ENCODE results near the gene AKAP8L. TPM values are rescaled to one million over a fixed set of nuclear protein-coding genes. Genes with fewer than 3 reads are reported as not detected.

The AKAP8L gene
- total RNA-seq, 1 experiment from 2014 or later: 123 TPM

- no peak overlapping the region for H3K18ac ChIP-seq (ENCODE audit: insufficient read length, low read depth, low read length)
- Mint-ChIP-seq H3K9me3 (no peaks in the 10 kb centered on the region; a peak in 1 of 5 replicates), H3K4me3 (no peak overlapping the region), H3K27ac (peak overlapping the region in 2 of 3 experiments; percentile 50 to 86; a peak in 3 of 7 replicates), H3K4me1 (peaks cover 0 to 3% of the 10 kb centered on the region in 2 experiments; a peak in 2 of 4 replicates), H3K27me3 (ENCODE audit: low read depth) (no peaks in the 10 kb centered on the region), H3K36me3 (ENCODE audit: insufficient read depth in 1 of 3, low read depth in 3 of 3) (peaks cover 23 to 64% (median 47%) of the 10 kb centered on the region in 3 experiments; a peak in 6 of 7 replicates)
- no peaks in the 10 kb centered on the region for H3K27me3 ChIP-seq (ENCODE audit: insufficient read depth, low read length)
- H4K20me1 ChIP-seq (ENCODE audit: control insufficient read depth, insufficient read depth, insufficient read length): peaks cover 2% of the 10 kb centered on the region
- no peak overlapping the region for H4K91ac ChIP-seq (ENCODE audit: insufficient read length, low read depth, low read length)
- H3K23ac ChIP-seq (ENCODE audit: insufficient read length, low read depth, low read length): no peak overlapping the region
- H3K4me1 ChIP-seq (ENCODE audit: insufficient read depth, low read length): no peaks in the 10 kb centered on the region
- no peaks in the 10 kb centered on the region for H3K9me3 ChIP-seq (ENCODE audit: control insufficient read depth, low read depth, low read length)
- TF ChIP-seq CTCF (conservative IDR thresholded peaks at IDR 0.05): no peak
- H3K4me2 ChIP-seq (ENCODE audit: insufficient read depth, insufficient read length, low read length): no peak overlapping the region
- no peak overlapping the region for H4K8ac ChIP-seq (replicated peaks; ENCODE audit: insufficient read length, low read depth, low read length)
- no peak overlapping the region for H2BK120ac ChIP-seq (ENCODE audit: low read depth, low read length, poor library complexity, severe bottlenecking)
- H2BK15ac ChIP-seq (ENCODE audit: low read depth, low read length): no peak overlapping the region
- WGBS (ENCODE audit: extremely low coverage, insufficient read length, low lambda C conversion rate): no CpG with 5 or more reads among the region's 3 CpGs
- no peak overlapping the region for H3K56ac ChIP-seq (ENCODE audit: insufficient read length, low read depth, low read length)
- peaks cover 7% of the 10 kb centered on the region for H3K79me1 ChIP-seq (ENCODE audit: insufficient read depth, low read depth, low read length, poor library complexity, severe bottlenecking)
- no peak overlapping the region for H4K5ac ChIP-seq (ENCODE audit: insufficient read length, low read depth, low read length)
- no peak overlapping the region for H2BK5ac ChIP-seq (ENCODE audit: insufficient read length, low read length)
- peaks cover 46% of the 10 kb centered on the region for H3K79me2 ChIP-seq (ENCODE audit: insufficient read depth, low read length)
- H2BK12ac ChIP-seq (ENCODE audit: insufficient read length, low read depth, low read length): no peak overlapping the region
- no peak overlapping the region for H3K9ac ChIP-seq (ENCODE audit: extremely low read depth, insufficient read length, low read length)
- no peak overlapping the region for H2AFZ ChIP-seq (ENCODE audit: low read length)
- H3K14ac ChIP-seq (ENCODE audit: insufficient read depth, low read length): no peak overlapping the region; the same call in 1 of the 2 replicates
- H3K4ac ChIP-seq (ENCODE audit: low read depth, low read length): no peak overlapping the region
- H3K23me2 ChIP-seq (ENCODE audit: insufficient read length, low read depth, low read length, poor library complexity, severe bottlenecking): no peaks in the 10 kb centered on the region
- H3T11ph ChIP-seq (ENCODE audit: low read length): no peak overlapping the region
- DNase-seq: no peak
- H2BK20ac ChIP-seq (ENCODE audit: low read depth, low read length, poor library complexity, severe bottlenecking): no peak overlapping the region
- no peak overlapping the region for H3K27ac ChIP-seq (ENCODE audit: insufficient read length, low read depth, low read length)
- no peak overlapping the region for H2AK5ac ChIP-seq (ENCODE audit: insufficient read length, low read length)
These were observed 14.0 kb downstream of the AKAP8L start for GRCh38 chr19:15404780-15405211.
